Endothelial cell of umbilical vein (primary cell): ENCODE results near the gene ELOA.

Experiments
- CTCF ChIP-seq, 2 donors: IDR thresholded peaks; 1 replicate in 1 of 2; 2 replicates in 1 of 2; pipeline ENCODE4 v1.5.1; 2011; ENCODE audit warnings: low read length in 2 of 2, mild to moderate bottlenecking in 2 of 2, moderate library complexity in 2 of 2, control low read depth in 1 of 2, inconsistent platforms in 1 of 2, low read depth in 1 of 2; ENCODE audit not compliant: insufficient read depth in 1 of 2; ENCODE audit errors: extremely low read depth in 1 of 2
- EZH2 ChIP-seq: IDR thresholded peaks from 2 replicates; pipeline ENCODE4 v1.6.1; 2012; ENCODE audit warnings: borderline replicate concordance, low read depth, mild to moderate bottlenecking, moderate library complexity, low read length, inconsistent platforms; ENCODE audit not compliant: severe bottlenecking
- GATA2 ChIP-seq: IDR thresholded peaks from 2 replicates; pipeline ENCODE4 v1.7.0; 2011; ENCODE audit warnings: low read depth, mild to moderate bottlenecking, moderate library complexity, mixed read lengths, low read length; ENCODE audit not compliant: insufficient read length, insufficient read depth
- JUN ChIP-seq: IDR thresholded peaks from 2 replicates; pipeline ENCODE4 v1.6.1; 2011; ENCODE audit warnings: borderline replicate concordance, low read depth; ENCODE audit not compliant: insufficient read length, insufficient read depth
- MAX ChIP-seq: IDR thresholded peaks from 2 replicates; pipeline ENCODE4 v1.6.1; 2011; ENCODE audit not compliant: insufficient read depth, insufficient read length
- MYC ChIP-seq: IDR thresholded peaks from one replicate; pipeline ENCODE4 v1.6.1; 2011; ENCODE audit warnings: mild to moderate bottlenecking, low read depth, low read length
- POLR2A ChIP-seq: IDR thresholded peaks from 2 replicates; pipeline ENCODE4 v1.6.1; 2012; ENCODE audit warnings: low read depth, mild to moderate bottlenecking, control low read depth, low read length
- POLR2AphosphoS5 ChIP-seq: IDR thresholded peaks from 2 replicates; pipeline ENCODE4 v1.6.1; 2012; ENCODE audit warnings: low read depth, mild to moderate bottlenecking, control low read depth, low read length, moderate library complexity; ENCODE audit not compliant: insufficient read depth

- TF ChIP-seq CTCF (IDR thresholded peaks at IDR 0.05; ENCODE audit: extremely low read depth in 1 of 2, insufficient read depth in 1 of 2, low read depth in 1 of 2, low read length in 2 of 2) (no peak), JUN (no peak), MAX (no peak), POLR2A (no peak), GATA2 (no peak), POLR2AphosphoS5 (no peak), MYC (no peak), EZH2 (no peak)
These were observed 6.7 kb upstream of the ELOA start for GRCh38 chr1:23736437-23737134.
